ENCODE results near the gene PDE6D.

PDE6D gene

DNA sequence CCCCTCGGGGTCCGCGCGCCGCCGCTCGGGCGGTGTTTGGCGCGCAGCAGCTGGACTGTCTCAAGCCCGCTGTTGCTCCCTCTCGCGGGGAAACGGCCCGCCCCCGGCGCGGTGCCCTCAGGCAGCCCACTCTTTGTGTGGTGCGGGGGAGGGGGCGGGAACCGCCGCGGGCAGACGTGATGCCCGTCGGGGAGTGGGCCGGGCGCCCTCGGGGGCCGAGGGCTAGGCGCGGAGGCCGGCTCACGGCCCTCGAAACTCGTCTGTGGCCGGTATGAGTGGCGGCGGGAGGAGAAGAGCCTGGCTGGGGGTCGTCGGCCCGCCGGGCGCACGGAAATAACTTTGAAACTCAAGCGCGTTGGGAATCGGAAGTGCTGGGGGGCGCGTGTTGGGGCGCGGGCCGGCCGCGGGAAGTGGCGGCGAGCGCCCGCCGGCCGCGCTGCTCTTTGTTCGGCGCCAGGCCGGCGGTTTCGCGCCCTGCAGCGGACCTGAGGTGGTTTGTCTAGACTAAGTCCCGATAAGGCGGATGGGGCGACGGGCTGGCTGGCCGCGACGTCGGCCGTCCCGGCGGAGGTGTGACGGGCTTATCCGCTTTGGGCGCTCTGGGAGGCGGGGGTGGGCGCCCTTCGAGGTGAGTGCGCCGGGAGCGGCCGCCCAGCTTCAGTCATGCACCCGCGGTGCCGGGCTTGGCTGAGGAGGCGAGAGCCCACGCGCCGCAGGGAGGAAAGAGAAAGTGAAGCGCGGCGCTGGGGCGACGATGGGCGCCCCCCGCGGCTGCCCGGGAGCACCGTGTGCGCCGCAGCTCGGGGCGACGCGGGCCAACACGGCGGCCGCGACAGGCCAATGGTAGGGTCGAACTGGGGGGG lies 72.1 kb downstream of the PDE6D start:
- peak in 17 of 56 donors; percentile 14 to 63 (median 47) for DNase-seq

GRCh38 chr2:231707927-231708772 lies 72.9 kb downstream of the PDE6D start, which contains the start of gene PTMA:
Gene PTMA, plus strand, starts transcription at chr2:231708525. Its CDS starts 182 bp downstream, at chr2:231708707.
- peak; percentile 91 to 100 (median 99) for DNase-seq

- DNase-seq, result peak in 5 of 56 donors; percentile 60 to 92 (median 91)
Observed at GRCh38 chr2:231707625-231707926, 73.5 kb downstream of the PDE6D start.

DNA sequence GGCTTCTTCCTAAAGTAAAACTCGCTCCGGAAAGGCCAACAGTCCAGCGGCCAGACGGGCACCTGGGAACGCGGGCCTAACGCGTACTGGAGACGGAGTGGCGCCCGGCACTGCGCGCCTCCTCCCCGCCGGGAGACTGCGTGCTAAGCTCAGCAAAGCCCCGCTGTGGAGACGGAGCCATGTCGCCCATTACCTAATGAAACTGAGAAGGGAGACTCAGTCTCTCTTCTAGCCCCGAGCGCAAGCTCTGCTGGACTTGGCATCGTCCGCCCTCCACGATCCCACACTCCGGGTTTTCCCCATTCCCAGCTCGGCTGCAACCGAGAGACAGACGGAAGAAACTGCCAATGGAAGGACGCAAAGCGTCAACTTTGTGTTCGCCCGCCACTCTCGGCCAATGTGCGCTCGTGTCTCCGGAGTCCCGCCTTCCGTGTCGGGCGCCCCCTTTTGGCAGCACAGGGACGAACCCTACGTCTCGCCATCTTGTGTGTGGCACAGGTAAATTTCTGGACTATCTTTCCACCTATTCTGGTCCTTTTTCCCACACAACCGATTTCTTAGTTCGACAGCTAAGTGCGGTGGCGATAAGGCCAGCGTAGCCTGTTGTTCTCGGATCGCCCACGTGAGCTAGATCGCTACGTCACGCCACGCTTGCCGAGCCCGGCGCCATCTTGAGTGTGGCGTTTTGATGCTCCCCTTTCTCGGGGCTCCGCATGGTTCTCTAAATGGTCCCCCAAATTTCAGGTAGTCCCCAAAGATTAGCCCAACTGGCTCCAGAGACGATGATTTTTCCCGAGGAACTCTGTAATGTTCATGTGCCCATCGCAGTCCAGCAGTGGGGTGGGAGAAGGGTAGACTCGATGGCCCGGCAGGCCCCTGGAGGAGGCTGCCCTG lies 74.1 kb downstream of the PDE6D start:
- DNase-seq, result peak; percentile 89 to 99 (median 97)

- DNase-seq, result no peak
Observed at GRCh38 chr2:231704017-231704416, 77.1 kb downstream of the PDE6D start.

GRCh38 chr2:231701456-231702373 lies 79.4 kb downstream of the PDE6D start:
- DNase-seq, result peak in 26 of 56 donors; percentile 11 to 74 (median 41)

- peak in 4 of 56 donors; percentile 16 to 38 (median 22) for DNase-seq
Observed at GRCh38 chr2:231699006-231699405, 82.1 kb downstream of the PDE6D start.

DNA sequence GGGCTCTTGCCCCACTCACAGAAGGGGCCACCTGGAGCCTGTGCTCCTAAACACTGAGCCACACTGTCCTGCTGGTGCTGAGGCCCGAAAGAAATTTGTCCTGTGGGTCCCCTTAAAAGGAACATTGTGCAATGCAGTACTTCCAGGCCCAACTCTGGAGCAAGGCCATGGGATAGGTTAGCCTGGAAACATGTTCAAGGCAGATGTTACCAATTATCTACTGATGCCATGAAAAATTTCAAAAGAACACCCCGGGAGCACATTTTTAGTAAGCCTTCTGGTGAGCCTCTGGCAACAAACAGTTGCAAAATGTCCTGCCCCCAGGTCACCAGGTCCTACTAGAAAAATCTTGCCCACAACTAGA lies 85.1 kb downstream of the PDE6D start:
- no peak for DNase-seq

- no peak for DNase-seq
Observed at GRCh38 chr2:231693956-231694355, 87.1 kb downstream of the PDE6D start.

- no peak for DNase-seq
Observed at GRCh38 chr2:231692847-231693246, 88.2 kb downstream of the PDE6D start.

DNA sequence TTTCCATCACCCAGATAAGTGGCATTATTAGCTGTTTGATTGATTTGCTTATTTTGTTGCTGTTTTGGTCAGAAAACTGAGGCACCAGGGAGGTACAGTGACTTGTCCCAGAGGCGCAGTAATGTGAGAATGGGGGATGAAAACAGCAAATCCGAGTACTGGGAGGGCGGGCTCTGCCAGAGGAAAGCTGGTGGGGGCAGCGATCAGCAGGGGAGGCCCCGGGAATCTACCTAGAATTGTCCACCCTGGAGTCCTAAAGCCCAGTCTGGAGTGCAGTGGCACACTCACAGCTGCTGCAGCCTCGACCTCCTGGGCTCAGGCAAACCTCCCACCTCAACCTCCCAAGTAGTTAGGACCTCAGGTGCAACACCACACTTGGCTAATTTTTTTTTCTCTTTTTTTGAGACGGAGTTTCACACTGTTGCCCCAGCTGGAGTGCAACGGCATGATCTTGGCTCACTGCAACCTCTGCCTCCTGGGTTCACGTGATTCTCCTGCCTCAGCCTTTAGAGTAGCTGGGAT lies 89.8 kb downstream of the PDE6D start:
- no peak for DNase-seq

GRCh38 chr2:231689124-231689893 lies 91.8 kb downstream of the PDE6D start:
- no peak for DNase-seq

DNA sequence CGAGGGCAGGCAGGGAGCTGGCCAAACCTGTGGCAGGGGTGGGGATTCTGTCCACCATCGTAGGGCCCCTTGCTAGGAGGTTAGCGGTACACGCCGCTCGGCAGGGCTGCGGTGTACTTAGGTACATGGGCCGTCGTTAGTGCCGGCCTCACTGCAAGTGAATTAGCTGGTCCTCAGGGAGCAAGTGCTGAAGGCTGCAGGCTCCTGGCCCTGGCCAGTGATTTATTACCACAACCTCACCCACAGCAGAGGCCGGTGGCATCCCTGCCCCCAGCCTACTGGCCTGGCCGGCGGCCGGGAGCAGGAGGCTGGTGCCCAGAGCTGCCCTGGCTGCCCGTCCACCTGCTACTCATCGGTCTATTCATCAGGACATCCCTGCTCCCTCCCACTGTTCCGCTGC lies 92.4 kb downstream of the PDE6D start:
- peak in 5 of 56 donors; percentile 21 to 51 (median 28) for DNase-seq

DNA sequence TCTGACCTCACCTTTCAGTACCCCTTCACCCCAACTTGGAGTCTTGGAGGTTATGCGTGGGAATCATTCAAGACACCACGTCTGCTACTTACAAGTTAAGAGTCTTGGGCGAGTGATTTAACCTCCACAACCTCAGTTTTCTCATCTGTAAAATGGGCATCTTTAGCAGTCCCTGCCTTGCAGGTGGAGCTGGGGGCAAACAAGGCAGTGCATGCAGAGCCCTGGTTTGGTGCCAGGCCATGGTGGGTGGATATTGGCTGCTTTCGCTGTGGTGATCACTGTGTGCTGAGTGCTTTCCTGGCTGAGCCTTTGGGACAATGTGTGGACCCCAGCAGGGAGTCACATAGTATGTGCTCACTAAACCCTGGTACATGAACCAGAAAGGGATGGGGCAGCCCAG lies 93.1 kb downstream of the PDE6D start:
- DNase-seq, result no peak

DNA sequence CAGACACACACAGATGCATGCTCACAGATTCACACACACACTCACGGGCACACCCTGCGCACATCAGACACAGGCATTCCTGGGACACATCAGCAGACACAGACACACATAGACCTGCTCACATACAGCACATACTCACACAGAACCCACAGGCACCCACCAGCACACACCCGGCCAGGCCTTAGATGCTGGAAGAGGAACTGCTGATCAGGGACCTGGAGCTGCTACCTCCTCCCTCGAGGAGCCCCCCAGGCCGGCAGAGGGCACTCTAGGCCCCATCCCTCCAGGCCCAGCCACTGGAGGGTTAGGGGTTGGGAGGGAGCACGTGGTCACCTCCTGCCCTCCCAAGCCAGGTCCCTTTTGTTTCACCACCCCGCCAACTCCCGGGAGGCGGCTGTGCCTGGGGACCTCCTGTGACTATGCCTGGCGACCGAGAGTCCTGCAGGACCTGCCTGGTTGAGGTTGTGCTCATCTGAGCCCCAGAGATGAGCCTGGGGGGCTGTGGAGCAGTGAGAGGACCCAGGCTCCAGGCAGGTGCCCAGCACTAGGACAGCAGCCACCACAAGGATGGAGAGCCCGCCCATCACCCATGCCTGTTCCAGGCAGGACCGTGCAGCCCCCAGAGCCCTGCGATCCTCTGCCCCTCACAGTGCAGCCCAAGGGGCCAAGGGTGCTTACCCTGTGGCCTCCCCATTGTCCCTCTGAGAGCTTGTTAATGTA lies 93.8 kb downstream of the PDE6D start:
- peak in 54 of 56 donors; percentile 29 to 90 (median 78) for DNase-seq

- DNase-seq, result peak in 1 of 56 donors; percentile 57
Observed at GRCh38 chr2:231686192-231687100, 94.6 kb downstream of the PDE6D start.

All from nucleus accumbens (tissue), 56 donors.